HepG2 (cell line): ENCODE results near the gene NAA11.

Experiments used
- CEBPB ChIP-seq: IDR thresholded peaks from 2 replicates; pipeline ENCODE4 v1.6.1; 2011; ENCODE audit warnings: low read depth, low read length, improper control_type of control experiment, borderline replicate concordance
- CREB1 ChIP-seq, 2 experiments: fragments of 450-650 bp in 1 of 2; IDR thresholded peaks; 2 replicates each; pipeline ENCODE4 v1.6.1; 2016 to 2017; ENCODE audit warnings: control low read depth in 1 of 2, mild to moderate bottlenecking in 1 of 2, missing compliant biosample characterization in 1 of 2, missing genetic modification characterization in 1 of 2
- EP300 ChIP-seq, 3 experiments: sonication (generic) in 1 of 3; formaldehyde crosslinking in 1 of 3; IDR thresholded peaks; 2 replicates each; pipeline versions ENCODE4 v1.5.1 to v1.6.1; 2011 to 2020; ENCODE audit warnings: low read depth in 2 of 3, low read length in 2 of 3, borderline replicate concordance in 1 of 3, improper control_type of control experiment in 1 of 3, mild to moderate bottlenecking in 1 of 3, missing genetic modification reagents in 1 of 3, moderate library complexity in 1 of 3
- HES4 ChIP-seq: sonication (generic); formaldehyde crosslinking; IDR thresholded peaks from 2 replicates; pipeline ENCODE4 v1.9.0; 2021; ENCODE audit warnings: mild to moderate bottlenecking, missing genetic modification reagents, borderline replicate concordance
- JUN ChIP-seq: sonication (generic); formaldehyde crosslinking; IDR thresholded peaks from 2 replicates; pipeline ENCODE4 v1.4.0; 2020; ENCODE audit warnings: mild to moderate bottlenecking, missing genetic modification reagents
- KLF13 ChIP-seq: sonication (generic); formaldehyde crosslinking; IDR thresholded peaks from 2 replicates; pipeline ENCODE4 v1.4.0; 2020; ENCODE audit warnings: mild to moderate bottlenecking, missing genetic modification reagents
- MAX ChIP-seq: IDR thresholded peaks from 2 replicates; pipeline ENCODE4 v1.6.1; 2012; ENCODE audit warnings: inconsistent platforms
- RBM22 ChIP-seq: fragments of 200-400 bp; formaldehyde crosslinking; optimal IDR thresholded peaks from 2 replicates; pipeline ENCODE3; 2017; ENCODE audit warnings: mild to moderate bottlenecking, low read length, moderate library complexity
- RFX5 ChIP-seq: IDR thresholded peaks from 2 replicates; pipeline ENCODE4 v1.6.1; 2011; ENCODE audit warnings: low read depth, low read length, improper control_type of control experiment
- SETDB1 ChIP-seq: sonication (generic); formaldehyde crosslinking; IDR thresholded peaks from 2 replicates; pipeline ENCODE4 v1.5.1; 2020; ENCODE audit warnings: missing genetic modification reagents, mild to moderate bottlenecking, borderline replicate concordance
- ZNF672 ChIP-seq: sonication (generic); formaldehyde crosslinking; IDR thresholded peaks from 2 replicates; pipeline ENCODE4 v1.8.1; 2022; ENCODE audit warnings: missing genetic modification reagents
- ZSCAN20 ChIP-seq: sonication (generic); formaldehyde crosslinking; IDR thresholded peaks from 2 replicates; pipeline ENCODE4 v1.4.0; 2020; ENCODE audit warnings: missing genetic modification reagents, mild to moderate bottlenecking, borderline replicate concordance

GRCh38 chr4:79311279-79311678, 14.6 kb downstream of the NAA11 start:
- TF ChIP-seq KLF13, result no peak
- TF ChIP-seq ZSCAN20 (CRISPR knock-in tag), result no peak
- no peak for TF ChIP-seq CREB1 (IDR thresholded peaks at IDR 0.05)
- no peak for TF ChIP-seq CREB1 (CRISPR knock-in tag; IDR thresholded peaks at IDR 0.05)
- TF ChIP-seq MAX, result no peak
- no peak for TF ChIP-seq CEBPB
- no peak for TF ChIP-seq SETDB1 (CRISPR knock-in tag)
- no peak for TF ChIP-seq RFX5
- no peak for TF ChIP-seq EP300 (IDR thresholded peaks at IDR 0.05; ENCODE audit: low read depth in 2 of 2, low read length in 2 of 2)
- TF ChIP-seq EP300 (CRISPR knock-in tag; IDR thresholded peaks at IDR 0.05; ENCODE audit: borderline replicate concordance), result no peak
- no peak for TF ChIP-seq HES4 (CRISPR knock-in tag)
- no peak for TF ChIP-seq ZNF672 (CRISPR knock-in tag)
- TF ChIP-seq RBM22, result no peak
- TF ChIP-seq JUN (CRISPR knock-in tag), result no peak
